ENCODE results near the gene PLXNA4. TPM values are rescaled to one million over a fixed set of nuclear protein-coding genes. Genes with fewer than 3 reads are reported as not detected.
A peak's percentile ranks its signal among the peaks of the same experiment; 100 is the strongest.

The PLXNA4 gene
- total RNA-seq, 1 experiment from 2014 or later = 0.11 TPM

GRCh38 chr7:132578050-132578370 is 1.7 kb upstream of the PLXNA4 start:
- Histone ChIP-seq H3K36me3 (ENCODE audit: insufficient read depth, low read length, poor library complexity, severe bottlenecking) (no peaks in the 10 kb centered on the region), H3K4me3 (ENCODE audit: low read depth, low read length, poor library complexity, severe bottlenecking) (no peak overlapping the region), H3K27me3 (replicated peaks; ENCODE audit: insufficient read depth, low read depth, low read length, poor library complexity) (peaks cover 63% of the 10 kb centered on the region), H3K27ac (ENCODE audit: low read depth, low read length, poor library complexity, severe bottlenecking) (no peak overlapping the region), H3K4me1 (ENCODE audit: insufficient read depth, low read length, poor library complexity, severe bottlenecking) (peaks cover 16% of the 10 kb centered on the region), H3K9me3 (ENCODE audit: low read depth, low read length, poor library complexity, severe bottlenecking) (no peaks in the 10 kb centered on the region)
- TF ChIP-seq CTCF (conservative IDR thresholded peaks at IDR 0.05; ENCODE audit: low read depth, low read length) (no peak), EZH2 (IDR thresholded peaks at IDR 0.05; ENCODE audit: borderline replicate concordance, low read depth, low read length, poor library complexity, severe bottlenecking) (no peak)
- no TSS peak for BruUV-seq (replicated peaks)
- intact Hi-C loops (cut with micrococcal nuclease; ENCODE audit: unreplicated experiment) = loop anchor here (5.0 kb wide), 1 partner anchor 891 kb away; no protein-coding TSS in a partner anchor
- ChIA-PET POLR2A (ENCODE audit: low non-redundant PET) (interaction anchor here (0.7 kb wide), 1 partner anchor 1113 kb away, joined by 3 read pairs; no protein-coding TSS in a partner anchor), CTCF (no interaction called here)
- no peak for DNase-seq (ENCODE audit: low spot score)

- Histone ChIP-seq H3K9me3 (ENCODE audit: low read depth, low read length, poor library complexity, severe bottlenecking) (no peaks in the 10 kb centered on the region), H3K4me3 (ENCODE audit: low read depth, low read length, poor library complexity, severe bottlenecking) (peak overlapping the region; percentile 16), H3K27me3 (replicated peaks; ENCODE audit: insufficient read depth, low read depth, low read length, poor library complexity) (peaks cover 69% of the 10 kb centered on the region), H3K4me1 (ENCODE audit: insufficient read depth, low read length, poor library complexity, severe bottlenecking) (peaks cover 16% of the 10 kb centered on the region), H3K36me3 (ENCODE audit: insufficient read depth, low read length, poor library complexity, severe bottlenecking) (no peaks in the 10 kb centered on the region), H3K27ac (ENCODE audit: low read depth, low read length, poor library complexity, severe bottlenecking) (no peak overlapping the region)
- DNase-seq (ENCODE audit: low spot score) = peak; percentile 81
- no TSS peak for BruUV-seq (replicated peaks)
- TF ChIP-seq EZH2 (IDR thresholded peaks at IDR 0.05; ENCODE audit: borderline replicate concordance, low read depth, low read length, poor library complexity, severe bottlenecking) = peak; percentile 54
- peak; percentile 26; the same call in 1 of the 2 replicates for TF ChIP-seq CTCF (conservative IDR thresholded peaks at IDR 0.05; ENCODE audit: low read depth, low read length)
- ChIA-PET CTCF (interaction anchor here (0.6 to 0.9 kb wide), 3 partner anchors 26 to 716 kb away, joined by 3 to 5 read pairs (median 4); no protein-coding TSS in a partner anchor), POLR2A (ENCODE audit: low non-redundant PET) (no interaction called here)
- intact Hi-C loops (cut with micrococcal nuclease; ENCODE audit: unreplicated experiment) = loop anchor here (5.0 kb wide), 1 partner anchor 890 kb away; no protein-coding TSS in a partner anchor
Measured at GRCh38 chr7:132577206-132578049, 1.2 kb upstream of the PLXNA4 start.

- no peak for DNase-seq (ENCODE audit: low spot score)
- ChIA-PET POLR2A (ENCODE audit: low non-redundant PET) (no interaction called here), CTCF (interaction anchor here (0.9 kb wide), 1 partner anchor 715 kb away, joined by 4 read pairs; no protein-coding TSS in a partner anchor)
- Histone ChIP-seq H3K9me3 (ENCODE audit: low read depth, low read length, poor library complexity, severe bottlenecking) (no peaks in the 10 kb centered on the region), H3K4me3 (ENCODE audit: low read depth, low read length, poor library complexity, severe bottlenecking) (peak overlapping the region; percentile 39), H3K4me1 (ENCODE audit: insufficient read depth, low read length, poor library complexity, severe bottlenecking) (peaks cover 16% of the 10 kb centered on the region), H3K27ac (ENCODE audit: low read depth, low read length, poor library complexity, severe bottlenecking) (no peak overlapping the region), H3K27me3 (replicated peaks; ENCODE audit: insufficient read depth, low read depth, low read length, poor library complexity) (peaks cover 76% of the 10 kb centered on the region), H3K36me3 (ENCODE audit: insufficient read depth, low read length, poor library complexity, severe bottlenecking) (no peaks in the 10 kb centered on the region)
- intact Hi-C loops (cut with micrococcal nuclease; ENCODE audit: unreplicated experiment) = loop anchor here (5.0 kb wide), 1 partner anchor 889 kb away; no protein-coding TSS in a partner anchor
- BruUV-seq (replicated peaks) = no TSS peak
- TF ChIP-seq EZH2 (IDR thresholded peaks at IDR 0.05; ENCODE audit: borderline replicate concordance, low read depth, low read length, poor library complexity, severe bottlenecking) (no peak), CTCF (conservative IDR thresholded peaks at IDR 0.05; ENCODE audit: low read depth, low read length) (no peak)
Measured at GRCh38 chr7:132576721-132577085, 433 bp upstream of the PLXNA4 start.

All from A673 (cell line).